Measurements from ENCODE around the gene RAB40C.

DNA sequence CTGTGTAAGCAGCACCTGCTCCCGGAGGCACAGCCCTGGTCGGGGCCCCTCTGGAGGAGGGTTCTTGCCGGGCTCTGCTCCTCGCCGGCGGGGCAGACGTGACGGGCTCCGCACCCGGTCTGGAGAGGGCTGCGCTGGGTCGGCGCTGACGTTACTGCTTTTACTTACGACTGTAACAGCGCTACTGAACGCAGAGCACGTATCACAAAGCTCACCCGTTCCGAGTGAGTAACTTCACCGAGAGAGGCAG is 1.3 kb upstream of the RAB40C start:
- TF ChIP-seq EZH2 (IDR thresholded peaks at IDR 0.05): no peak
- no peak for TF ChIP-seq FOXP2 (optimal IDR thresholded peaks at IDR 0.05; ENCODE audit: control extremely low read depth, extremely low read length, insufficient read depth)
- TF ChIP-seq POLR2AphosphoS5 (IDR thresholded peaks at IDR 0.05; ENCODE audit: borderline replicate concordance, low read depth, low read length): no peak
